K562 (cell line): ENCODE results near the gene PITPNM1. TPM values are rescaled to one million over a fixed set of nuclear protein-coding genes. Genes with fewer than 3 reads are reported as not detected.
A peak's percentile ranks its signal among the peaks of the same experiment; 100 is the strongest.

Experiments
- CXXC5 ChIP-seq: fragments of 250-450 bp; sonication (Bioruptor Pico); IDR thresholded peaks from 2 replicates; pipeline ENCODE4 v1.8.0; 2022; ENCODE audit warnings: inconsistent platforms, mild to moderate bottlenecking, moderate library complexity
- E2F5 ChIP-seq: sonication (generic); formaldehyde crosslinking; IDR thresholded peaks from 2 replicates; pipeline ENCODE4 v1.8.0; 2022; ENCODE audit warnings: mild to moderate bottlenecking, missing genetic modification reagents
- HNRNPL ChIP-seq: fragments of 200-400 bp; formaldehyde crosslinking; IDR thresholded peaks from 2 replicates; pipeline ENCODE4 v1.6.1; 2017; ENCODE audit warnings: low read depth, mild to moderate bottlenecking, low read length
- NCOR1 ChIP-seq: fragments of 450-650 bp; IDR thresholded peaks from 2 replicates; pipeline ENCODE4 v1.6.1; 2016; ENCODE audit warnings: mild to moderate bottlenecking, moderate library complexity
- SMAD4 ChIP-seq: fragments of 250-450 bp; sonication (Bioruptor Pico); conservative IDR thresholded peaks from 2 replicates; pipeline ENCODE4 v1.8.0; 2021; ENCODE audit warnings: inconsistent platforms, mild to moderate bottlenecking, moderate library complexity
- SOX6 ChIP-seq: fragments of 450-650 bp; IDR thresholded peaks from 2 replicates; pipeline ENCODE4 v1.6.1; 2014; ENCODE audit warnings: mild to moderate bottlenecking
- polyA plus RNA-seq, 8 experiments: library from polyadenylated mRNA; depleted of rRNA in 4 of 8; stranded (reverse) in 5 of 8; unstranded in 3 of 8; fragments of >200 nt; fragmentation: Nextera tagmentation in 2 of 8; fragmentation: Illumina TruSeq in 1 of 8; extraction: Ambion mirVana in 2 of 8; extraction: Trizol in 1 of 8; gene quantifications; 2 replicates each; pipeline versions ENCODE4 v1.2.1 to v1.2.3, GENCODE V29; 2011 to 2014; ENCODE audit warnings: inconsistent platforms in 1 of 8, missing spikeins in 1 of 8
- total RNA-seq, 7 experiments: library from RNA; depleted of rRNA in 6 of 7; stranded (reverse); fragments of >200 nt in 6 of 7; fragmentation: Illumina TruSeq in 2 of 7; extraction: Trizol in 2 of 7; gene quantifications; 2 replicates each; pipeline versions ENCODE4 v1.2.1 to v1.2.3, GENCODE V29; 2011 to 2021; ENCODE audit warnings: low replicate concordance in 1 of 7
- TF ChIP-seq, protein P1 (sequence below), 2 experiments: IDR thresholded peaks; 2 replicates each; pipeline ENCODE4 v1.6.1; 2011; ENCODE audit warnings: borderline replicate concordance in 1 of 2, control low read depth in 1 of 2, low read depth in 1 of 2, low read length in 1 of 2, mild to moderate bottlenecking in 1 of 2, mixed read lengths in 1 of 2, moderate library complexity in 1 of 2; ENCODE audit not compliant: insufficient read depth in 1 of 2, insufficient read length in 1 of 2, poor library complexity in 1 of 2, severe bottlenecking in 1 of 2; ENCODE audit errors: extremely low read depth in 1 of 2
- TF ChIP-seq, protein P2 (sequence below), 2 experiments: fragments of 450-650 bp in 1 of 2; sonication (generic) in 1 of 2; formaldehyde crosslinking in 1 of 2; IDR thresholded peaks; 2 replicates each; pipeline versions ENCODE4 v1.7.1 to v1.9.0; 2016 to 2022; ENCODE audit warnings: inconsistent platforms in 1 of 2, mild to moderate bottlenecking in 1 of 2, missing genetic modification reagents in 1 of 2
- TF ChIP-seq, protein P3 (sequence below): fragments of 200-800 bp; sonication (Bioruptor generic); IDR thresholded peaks from 2 replicates; pipeline ENCODE4 v1.6.1; 2017; ENCODE audit warnings: missing genetic modification characterization, missing compliant biosample characterization
- TF ChIP-seq, protein P4 (sequence below), 2 experiments: fragments of 450-650 bp; IDR thresholded peaks; 2 replicates each; pipeline ENCODE4 v1.6.1; 2016

PITPNM1 gene
- total and polyA plus RNA-seq, 9 of the 15 experiments (the other 6 are each of a cell fraction or from before 2014, with no cell fraction given): 0.11 to 53.7 (median 16.0) TPM

GRCh38 chr11:67504005-67504949 is 886 bp downstream of the PITPNM1 start (continued):
- TF ChIP-seq, protein P1, sequence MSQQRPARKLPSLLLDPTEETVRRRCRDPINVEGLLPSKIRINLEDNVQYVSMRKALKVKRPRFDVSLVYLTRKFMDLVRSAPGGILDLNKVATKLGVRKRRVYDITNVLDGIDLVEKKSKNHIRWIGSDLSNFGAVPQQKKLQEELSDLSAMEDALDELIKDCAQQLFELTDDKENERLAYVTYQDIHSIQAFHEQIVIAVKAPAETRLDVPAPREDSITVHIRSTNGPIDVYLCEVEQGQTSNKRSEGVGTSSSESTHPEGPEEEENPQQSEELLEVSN (IDR thresholded peaks at IDR 0.05; ENCODE audit: borderline replicate concordance in 1 of 2, extremely low read depth in 1 of 2, insufficient read depth in 1 of 2, insufficient read length in 1 of 2, low read depth in 1 of 2, low read length in 1 of 2, poor library complexity in 1 of 2, severe bottlenecking in 1 of 2): peak in 1 of 2 experiments; percentile 58
- TF ChIP-seq, protein P2, sequence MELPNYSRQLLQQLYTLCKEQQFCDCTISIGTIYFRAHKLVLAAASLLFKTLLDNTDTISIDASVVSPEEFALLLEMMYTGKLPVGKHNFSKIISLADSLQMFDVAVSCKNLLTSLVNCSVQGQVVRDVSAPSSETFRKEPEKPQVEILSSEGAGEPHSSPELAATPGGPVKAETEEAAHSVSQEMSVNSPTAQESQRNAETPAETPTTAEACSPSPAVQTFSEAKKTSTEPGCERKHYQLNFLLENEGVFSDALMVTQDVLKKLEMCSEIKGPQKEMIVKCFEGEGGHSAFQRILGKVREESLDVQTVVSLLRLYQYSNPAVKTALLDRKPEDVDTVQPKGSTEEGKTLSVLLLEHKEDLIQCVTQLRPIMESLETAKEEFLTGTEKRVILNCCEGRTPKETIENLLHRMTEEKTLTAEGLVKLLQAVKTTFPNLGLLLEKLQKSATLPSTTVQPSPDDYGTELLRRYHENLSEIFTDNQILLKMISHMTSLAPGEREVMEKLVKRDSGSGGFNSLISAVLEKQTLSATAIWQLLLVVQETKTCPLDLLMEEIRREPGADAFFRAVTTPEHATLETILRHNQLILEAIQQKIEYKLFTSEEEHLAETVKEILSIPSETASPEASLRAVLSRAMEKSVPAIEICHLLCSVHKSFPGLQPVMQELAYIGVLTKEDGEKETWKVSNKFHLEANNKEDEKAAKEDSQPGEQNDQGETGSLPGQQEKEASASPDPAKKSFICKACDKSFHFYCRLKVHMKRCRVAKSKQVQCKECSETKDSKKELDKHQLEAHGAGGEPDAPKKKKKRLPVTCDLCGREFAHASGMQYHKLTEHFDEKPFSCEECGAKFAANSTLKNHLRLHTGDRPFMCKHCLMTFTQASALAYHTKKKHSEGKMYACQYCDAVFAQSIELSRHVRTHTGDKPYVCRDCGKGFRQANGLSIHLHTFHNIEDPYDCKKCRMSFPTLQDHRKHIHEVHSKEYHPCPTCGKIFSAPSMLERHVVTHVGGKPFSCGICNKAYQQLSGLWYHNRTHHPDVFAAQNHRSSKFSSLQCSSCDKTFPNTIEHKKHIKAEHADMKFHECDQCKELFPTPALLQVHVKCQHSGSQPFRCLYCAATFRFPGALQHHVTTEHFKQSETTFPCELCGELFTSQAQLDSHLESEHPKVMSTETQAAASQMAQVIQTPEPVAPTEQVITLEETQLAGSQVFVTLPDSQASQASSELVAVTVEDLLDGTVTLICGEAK (IDR thresholded peaks at IDR 0.05): 0 out of 2 replicates have a peak, but pooled peaks have one; percentile 24
- TF ChIP-seq, protein P2 (CRISPR knock-in tag; IDR thresholded peaks at IDR 0.05): no peak
- TF ChIP-seq, protein P3, sequence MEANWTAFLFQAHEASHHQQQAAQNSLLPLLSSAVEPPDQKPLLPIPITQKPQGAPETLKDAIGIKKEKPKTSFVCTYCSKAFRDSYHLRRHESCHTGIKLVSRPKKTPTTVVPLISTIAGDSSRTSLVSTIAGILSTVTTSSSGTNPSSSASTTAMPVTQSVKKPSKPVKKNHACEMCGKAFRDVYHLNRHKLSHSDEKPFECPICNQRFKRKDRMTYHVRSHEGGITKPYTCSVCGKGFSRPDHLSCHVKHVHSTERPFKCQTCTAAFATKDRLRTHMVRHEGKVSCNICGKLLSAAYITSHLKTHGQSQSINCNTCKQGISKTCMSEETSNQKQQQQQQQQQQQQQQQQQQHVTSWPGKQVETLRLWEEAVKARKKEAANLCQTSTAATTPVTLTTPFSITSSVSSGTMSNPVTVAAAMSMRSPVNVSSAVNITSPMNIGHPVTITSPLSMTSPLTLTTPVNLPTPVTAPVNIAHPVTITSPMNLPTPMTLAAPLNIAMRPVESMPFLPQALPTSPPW (CRISPR knock-in tag): peak; percentile 81
- TF ChIP-seq SMAD4 (CRISPR knock-in tag) (no peak), E2F5 (CRISPR knock-in tag) (no peak), HNRNPL (no peak), SOX6 (no peak), CXXC5 (CRISPR knock-in tag) (peak; percentile 31), NCOR1 (no peak)
- TF ChIP-seq, protein P4, sequence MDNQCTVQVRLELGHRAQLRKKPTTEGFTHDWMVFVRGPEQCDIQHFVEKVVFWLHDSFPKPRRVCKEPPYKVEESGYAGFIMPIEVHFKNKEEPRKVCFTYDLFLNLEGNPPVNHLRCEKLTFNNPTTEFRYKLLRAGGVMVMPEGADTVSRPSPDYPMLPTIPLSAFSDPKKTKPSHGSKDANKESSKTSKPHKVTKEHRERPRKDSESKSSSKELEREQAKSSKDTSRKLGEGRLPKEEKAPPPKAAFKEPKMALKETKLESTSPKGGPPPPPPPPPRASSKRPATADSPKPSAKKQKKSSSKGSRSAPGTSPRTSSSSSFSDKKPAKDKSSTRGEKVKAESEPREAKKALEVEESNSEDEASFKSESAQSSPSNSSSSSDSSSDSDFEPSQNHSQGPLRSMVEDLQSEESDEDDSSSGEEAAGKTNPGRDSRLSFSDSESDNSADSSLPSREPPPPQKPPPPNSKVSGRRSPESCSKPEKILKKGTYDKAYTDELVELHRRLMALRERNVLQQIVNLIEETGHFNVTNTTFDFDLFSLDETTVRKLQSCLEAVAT (IDR thresholded peaks at IDR 0.05): no peak
